Endothelial cell of umbilical vein (primary cell): Measurements from ENCODE around the gene ADAMTS6. TPM values are rescaled to one million over a fixed set of nuclear protein-coding genes. Genes with fewer than 3 reads are reported as not detected.

Experiments
- BruUV-seq: library from RNA; stranded (reverse); fragments of 400-500 nt; replicated peaks from 2 replicates; lab custom pipeline; 2021; lab: Mats Ljungman, UMichigan
- CTCF ChIA-PET: fragments of 300-600, 350-600 bp; sonication (Branson Sonifier 250); formaldehyde crosslinking; loops from one replicate; lab custom pipeline; 2021; ENCODE audit warnings: antibody characterized with exemption, inconsistent platforms; lab: Charles Lee
- POLR2A ChIA-PET: fragments of 300-600, 350-600 bp; sonication (Branson Sonifier 250); formaldehyde crosslinking; loops from one replicate; lab custom pipeline; 2021; ENCODE audit warnings: antibody characterized with exemption, inconsistent platforms; lab: Charles Lee
- DNase-seq: peaks from one replicate; pipeline ENCODE4 v3.0.0-alpha.2; 2011; ENCODE audit warnings: low read depth, low spot score
- FAIRE-seq: peaks from 2 replicates; lab custom pipeline; 2011; peaks lifted over from hg19 to GRCh38; lab: Jason Lieb, UNC
- H2AFZ ChIP-seq: 2 replicates; pipeline ENCODE4 v1.6.0; 2012; ENCODE audit warnings: low read depth, low read length, control low read depth, inconsistent platforms
- H3K27ac ChIP-seq: 2 replicates; pipeline ENCODE4 v1.5.1; 2011; ENCODE audit warnings: low read depth, mild to moderate bottlenecking, control low read depth, low read length, moderate library complexity; ENCODE audit not compliant: insufficient read depth
- H3K27me3 ChIP-seq, 2 experiments: 2 replicates each; pipeline versions ENCODE4 v1.6.0 to v1.6.1; 2011; ENCODE audit warnings: low read length in 2 of 2, mixed read lengths in 1 of 2; ENCODE audit not compliant: control insufficient read depth in 2 of 2, insufficient read depth in 2 of 2
- H3K36me3 ChIP-seq, 2 experiments: 2 replicates in 1 of 2; 3 replicates in 1 of 2; pipeline ENCODE4 v1.5.1; 2011; ENCODE audit warnings: low read length in 2 of 2, mild to moderate bottlenecking in 1 of 2, moderate library complexity in 1 of 2; ENCODE audit not compliant: control insufficient read depth in 2 of 2, insufficient read depth in 2 of 2; ENCODE audit errors: extremely low read depth in 1 of 2
- H3K4me1 ChIP-seq: 3 replicates; pipeline ENCODE4 v1.5.1; 2011; ENCODE audit warnings: mild to moderate bottlenecking, low read length; ENCODE audit not compliant: control insufficient read depth, insufficient read depth; ENCODE audit errors: extremely low read depth
- H3K4me2 ChIP-seq: 2 replicates; pipeline ENCODE4 v1.6.1; 2011; ENCODE audit warnings: low read length, control low read depth, mixed read lengths; ENCODE audit not compliant: insufficient read depth
- H3K4me3 ChIP-seq, 3 experiments: fragments of 200-600 bp in 1 of 3; sonication (generic), shearing (Covaris generic) in 1 of 3; replicated peaks in 1 of 3; 2 replicates each; pipeline ENCODE4 v1.5.1; 2011 to 2016; ENCODE audit warnings: control low read depth in 3 of 3, low read length in 3 of 3, mild to moderate bottlenecking in 2 of 3, inconsistent platforms in 1 of 3, low read depth in 1 of 3, moderate library complexity in 1 of 3; ENCODE audit not compliant: insufficient read depth in 1 of 3
- H3K79me2 ChIP-seq: 2 replicates; pipeline ENCODE4 v1.6.0; 2012; ENCODE audit warnings: low read length, inconsistent platforms; ENCODE audit not compliant: control insufficient read depth, insufficient read depth
- H3K9ac ChIP-seq: replicated peaks from 2 replicates; pipeline ENCODE3; 2011; ENCODE audit warnings: low read length, control low read depth; ENCODE audit not compliant: insufficient read depth; ENCODE audit errors: extremely low read depth
- H3K9me1 ChIP-seq: replicated peaks from 3 replicates; pipeline ENCODE4 v1.6.0; 2011; ENCODE audit warnings: mild to moderate bottlenecking, low read length; ENCODE audit not compliant: control insufficient read depth, insufficient read depth; ENCODE audit errors: extremely low read depth
- H3K9me3 ChIP-seq: replicated peaks from 2 replicates; pipeline ENCODE4 v1.5.1; 2012; ENCODE audit warnings: low read length, inconsistent platforms; ENCODE audit not compliant: control insufficient read depth, insufficient read depth
- H4K20me1 ChIP-seq: replicated peaks from 2 replicates; pipeline ENCODE3; 2011; ENCODE audit warnings: mild to moderate bottlenecking, low read length; ENCODE audit not compliant: control insufficient read depth, insufficient read depth; ENCODE audit errors: extremely low read depth
- CTCF ChIP-seq, 2 donors: IDR thresholded peaks; 1 replicate in 1 of 2; 2 replicates in 1 of 2; pipeline ENCODE4 v1.5.1; 2011; ENCODE audit warnings: low read length in 2 of 2, mild to moderate bottlenecking in 2 of 2, moderate library complexity in 2 of 2, control low read depth in 1 of 2, inconsistent platforms in 1 of 2, low read depth in 1 of 2; ENCODE audit not compliant: insufficient read depth in 1 of 2; ENCODE audit errors: extremely low read depth in 1 of 2
- EZH2 ChIP-seq: IDR thresholded peaks from 2 replicates; pipeline ENCODE4 v1.6.1; 2012; ENCODE audit warnings: borderline replicate concordance, low read depth, mild to moderate bottlenecking, moderate library complexity, low read length, inconsistent platforms; ENCODE audit not compliant: severe bottlenecking
- FOS ChIP-seq: IDR thresholded peaks from 2 replicates; pipeline ENCODE4 v1.6.1; 2011; ENCODE audit warnings: mild to moderate bottlenecking, low read length, moderate library complexity, borderline replicate concordance; ENCODE audit not compliant: insufficient read depth
- GATA2 ChIP-seq: IDR thresholded peaks from 2 replicates; pipeline ENCODE4 v1.7.0; 2011; ENCODE audit warnings: low read depth, mild to moderate bottlenecking, moderate library complexity, mixed read lengths, low read length; ENCODE audit not compliant: insufficient read length, insufficient read depth
- JUN ChIP-seq: IDR thresholded peaks from 2 replicates; pipeline ENCODE4 v1.6.1; 2011; ENCODE audit warnings: borderline replicate concordance, low read depth; ENCODE audit not compliant: insufficient read length, insufficient read depth
- MYC ChIP-seq: IDR thresholded peaks from one replicate; pipeline ENCODE4 v1.6.1; 2011; ENCODE audit warnings: mild to moderate bottlenecking, low read depth, low read length
- POLR2A ChIP-seq: IDR thresholded peaks from 2 replicates; pipeline ENCODE4 v1.6.1; 2012; ENCODE audit warnings: low read depth, mild to moderate bottlenecking, control low read depth, low read length
- POLR2AphosphoS5 ChIP-seq: IDR thresholded peaks from 2 replicates; pipeline ENCODE4 v1.6.1; 2012; ENCODE audit warnings: low read depth, mild to moderate bottlenecking, control low read depth, low read length, moderate library complexity; ENCODE audit not compliant: insufficient read depth
- dilution Hi-C: fragments of 300-500 bp; cut with MboI; formaldehyde crosslinking; loops from one replicate; pipeline ENCODE4 v1.15.0; 2019; ENCODE audit warnings: low sequenced_read_pairs; ENCODE audit not compliant: extremely low pct_ligation_motif_present
- intact Hi-C: fragments of 100-400 bp; cut with micrococcal nuclease; formaldehyde crosslinking; loops from one replicate; pipeline ENCODE4 v1.10.0; 2022
- polyA plus RNA-seq, 4 experiments: library from polyadenylated mRNA; depleted of rRNA in 3 of 4; stranded (reverse) in 3 of 4; unstranded in 1 of 4; fragments of >200 nt; gene quantifications; 2 replicates each; pipeline versions ENCODE4 v1.2.1 to v1.2.3, GENCODE V29; 2011 to 2012; ENCODE audit warnings: missing spikeins in 1 of 4
- total RNA-seq: library from RNA; stranded (reverse); gene quantifications from 2 replicates; pipeline ENCODE4 v1.2.3, GENCODE V29; 2021
- TF ChIP-seq, protein P1 (sequence below): IDR thresholded peaks from 2 replicates; pipeline ENCODE4 v1.6.1; 2011; ENCODE audit not compliant: insufficient read depth, insufficient read length

Gene ADAMTS6
- total and polyA plus RNA-seq, 2 donors (not counting 3 experiments of a cell fraction or from before 2014, with no cell fraction given) = 20.4 to 43.4 TPM

DNA sequence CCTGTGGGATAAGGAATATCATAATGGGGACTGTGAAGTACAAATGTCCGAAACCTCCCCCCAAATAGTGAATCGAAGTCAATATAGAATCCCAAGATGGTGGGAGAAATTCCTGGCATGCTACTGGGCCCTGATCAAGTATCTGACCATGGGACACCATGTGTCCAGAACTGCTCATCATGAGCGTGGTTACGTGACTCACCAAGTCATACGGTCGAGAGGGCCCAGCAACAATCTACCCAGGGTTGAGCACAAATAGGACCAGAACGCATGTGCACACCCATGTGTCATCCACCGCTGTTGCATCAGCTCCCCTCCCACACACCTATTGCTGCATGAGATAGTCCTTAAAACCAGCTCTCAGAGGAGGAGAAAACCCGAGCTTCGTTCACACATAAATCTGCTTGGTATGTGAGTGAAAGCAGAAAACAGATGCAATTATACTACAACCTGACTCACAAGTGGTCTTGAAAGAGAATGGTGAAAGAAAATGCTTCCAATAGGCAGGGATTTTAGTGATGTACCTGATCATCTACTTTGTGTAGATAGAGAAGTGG is 359.8 kb downstream of the ADAMTS6 start:
- no peak for DNase-seq
- Histone ChIP-seq H3K4me2 (no peak overlapping the region), H3K27me3 (no peaks in the 10 kb centered on the region), H3K79me2 (no peaks in the 10 kb centered on the region), H2AFZ (no peak overlapping the region), H3K27ac (no peak overlapping the region), H4K20me1 (no peaks in the 10 kb centered on the region), H3K9me1 (no peaks in the 10 kb centered on the region), H3K4me3 (no peak overlapping the region), H3K9me3 (no peaks in the 10 kb centered on the region), H3K9ac (no peak overlapping the region), H3K36me3 (no peaks in the 10 kb centered on the region), H3K4me1 (no peaks in the 10 kb centered on the region)
- no peak for FAIRE-seq
- POLR2A ChIA-PET = no interaction called here
- no peak for TF ChIP-seq GATA2
- TF ChIP-seq MYC = no peak
- TF ChIP-seq POLR2A = no peak
- TF ChIP-seq POLR2AphosphoS5 = no peak
- TF ChIP-seq, protein P1, sequence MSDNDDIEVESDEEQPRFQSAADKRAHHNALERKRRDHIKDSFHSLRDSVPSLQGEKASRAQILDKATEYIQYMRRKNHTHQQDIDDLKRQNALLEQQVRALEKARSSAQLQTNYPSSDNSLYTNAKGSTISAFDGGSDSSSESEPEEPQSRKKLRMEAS = no peak
- TF ChIP-seq CTCF (IDR thresholded peaks at IDR 0.05; ENCODE audit: extremely low read depth in 1 of 2, insufficient read depth in 1 of 2, low read depth in 1 of 2, low read length in 2 of 2) = no peak
- TF ChIP-seq EZH2 = no peak
- no peak for TF ChIP-seq FOS
- TF ChIP-seq JUN = no peak
- CTCF ChIA-PET = no interaction called here
- intact Hi-C loops (no loop called here), dilution Hi-C loops (no loop called here)
- no TSS peak for BruUV-seq
